Activated CD4-positive, alpha-beta memory T cell treated with anti-CD3 and anti-CD28 coated beads, Interleukin-2, amount 10 ng/mL, durations not matched to agents 7 days and 5 days (primary cell): ENCODE results near the gene ADRB1. TPM values are rescaled to one million over a fixed set of nuclear protein-coding genes. Genes with fewer than 3 reads are reported as not detected.

Source experiments
- CTCF ChIA-PET: fragments of 350-600 bp; sonication (Branson Sonifier 250); formaldehyde crosslinking; loops from one replicate; lab custom pipeline; 2021; ENCODE audit warnings: antibody characterized with exemption, inconsistent platforms; lab: Charles Lee
- POLR2A ChIA-PET: fragments of 350-600 bp; sonication (Branson Sonifier 250); formaldehyde crosslinking; loops from one replicate; lab custom pipeline; 2021; ENCODE audit warnings: antibody characterized with exemption; lab: Charles Lee
- DNase-seq: peaks from one replicate; pipeline ENCODE4 v3.0.0-alpha.2; 2020
- H3K27ac Mint-ChIP-seq: one replicate; pipeline ENCODE4 v1.8.0; 2021; ENCODE audit warnings: mild to moderate bottlenecking, mixed read lengths
- H3K27me3 Mint-ChIP-seq: one replicate; pipeline ENCODE4 v1.8.0; 2021; ENCODE audit warnings: mixed read lengths
- H3K36me3 Mint-ChIP-seq: one replicate; pipeline ENCODE4 v1.8.0; 2021; ENCODE audit warnings: low read depth, mixed read lengths
- H3K4me1 Mint-ChIP-seq: one replicate; pipeline ENCODE4 v1.8.0; 2021; ENCODE audit warnings: mixed read lengths
- H3K4me3 Mint-ChIP-seq: one replicate; pipeline ENCODE4 v1.8.0; 2021; ENCODE audit warnings: mild to moderate bottlenecking, mixed read lengths
- H3K9me3 Mint-ChIP-seq: one replicate; pipeline ENCODE4 v1.8.0; 2021; ENCODE audit warnings: mixed read lengths
- total RNA-seq, 2 experiments: library from RNA; stranded (reverse); gene quantifications; one replicate each; pipeline ENCODE4 v1.2.3, GENCODE V29; 2021

Gene ADRB1
- total RNA-seq, 2 experiments from 2014 or later: 0.20 TPM

- no peaks in the 10 kb centered on the region for H3K4me1 Mint-ChIP-seq
Observed at GRCh38 chr10:114087255-114087654, 43.6 kb downstream of the ADRB1 start.

GRCh38 chr10:114087655-114088054, 44.0 kb downstream of the ADRB1 start:
- POLR2A ChIA-PET: no interaction called here
- CTCF ChIA-PET: no interaction called here
- DNase-seq: no peak
- no peak overlapping the region for H3K27ac Mint-ChIP-seq
- no peaks in the 10 kb centered on the region for H3K4me1 Mint-ChIP-seq
- H3K4me3 Mint-ChIP-seq: no peak overlapping the region
- peaks cover 5% of the 10 kb centered on the region for H3K27me3 Mint-ChIP-seq
- no peaks in the 10 kb centered on the region for H3K9me3 Mint-ChIP-seq
- no peaks in the 10 kb centered on the region for H3K36me3 Mint-ChIP-seq

More at GRCh38 chr10:114087255-114087654, 43.6 kb downstream of the ADRB1 start:
- DNase-seq: no peak
- POLR2A ChIA-PET: no interaction called here
- H3K9me3 Mint-ChIP-seq: no peaks in the 10 kb centered on the region
- no peak overlapping the region for H3K27ac Mint-ChIP-seq
- peaks cover 5% of the 10 kb centered on the region for H3K27me3 Mint-ChIP-seq
- H3K36me3 Mint-ChIP-seq: no peaks in the 10 kb centered on the region
- CTCF ChIA-PET: no interaction called here
- no peak overlapping the region for H3K4me3 Mint-ChIP-seq

DNA sequence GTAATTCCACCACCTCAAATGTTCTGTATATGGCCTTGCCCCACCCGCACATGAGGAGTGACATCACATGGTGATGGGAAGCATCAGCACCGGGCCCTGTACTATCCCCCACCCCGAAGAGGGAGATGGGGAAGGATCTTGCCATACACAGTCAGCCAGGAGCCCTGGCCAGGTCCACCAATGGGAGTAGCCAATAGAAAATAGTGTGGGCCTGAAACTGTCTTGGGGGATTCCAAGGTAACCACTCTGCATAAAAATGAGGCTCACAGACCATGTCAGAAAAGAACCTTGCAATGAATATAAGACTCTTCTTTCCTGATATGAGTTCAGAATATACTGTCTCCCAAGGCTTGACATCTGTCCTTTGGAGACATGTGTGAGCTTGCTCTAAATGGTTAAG, 51.1 kb downstream of the ADRB1 start:
- CTCF ChIA-PET: interaction anchor here (0.6 kb wide), 1 partner anchor 72 kb away, joined by 4 read pairs; no protein-coding TSS in a partner anchor
- POLR2A ChIA-PET: interaction anchor here (0.9 kb wide), 1 partner anchor 82 kb away, joined by 3 read pairs; no protein-coding TSS in a partner anchor
- peaks cover 26% of the 10 kb centered on the region for H3K4me1 Mint-ChIP-seq
- no peaks in the 10 kb centered on the region for H3K9me3 Mint-ChIP-seq
- no peak overlapping the region for H3K27ac Mint-ChIP-seq
- H3K4me3 Mint-ChIP-seq: no peak overlapping the region
- H3K27me3 Mint-ChIP-seq: peaks cover 20% of the 10 kb centered on the region
- no peaks in the 10 kb centered on the region for H3K36me3 Mint-ChIP-seq
- no peak for DNase-seq

- peaks cover 27% of the 10 kb centered on the region for H3K27me3 Mint-ChIP-seq
- H3K4me1 Mint-ChIP-seq: peaks cover 35% of the 10 kb centered on the region
- DNase-seq: no peak
- H3K36me3 Mint-ChIP-seq: no peaks in the 10 kb centered on the region
- ChIA-PET POLR2A (interaction anchor here (0.9 to 1.1 kb wide), 2 partner anchors 24 to 82 kb away, joined by 3 read pairs; no protein-coding TSS in a partner anchor), CTCF (interaction anchor here (1.0 to 1.2 kb wide), 2 partner anchors 11 to 142 kb away, joined by 3 to 4 read pairs; no protein-coding TSS in a partner anchor)
- H3K4me3 Mint-ChIP-seq: no peak overlapping the region
- H3K9me3 Mint-ChIP-seq: no peaks in the 10 kb centered on the region
- no peak overlapping the region for H3K27ac Mint-ChIP-seq
Observed at GRCh38 chr10:114095559-114096337, 52.1 kb downstream of the ADRB1 start.

Other genes with a start within 250 kb of the ADRB1 start
- gene DCLRE1A, start 189.8 kb upstream of the ADRB1 start, total RNA-seq: 10 to 100 TPM; 17.8 to 18.2 TPM
- gene NHLRC2, start 189.2 kb upstream of the ADRB1 start, total RNA-seq: 10 to 100 TPM; 29.5 to 29.9 TPM
- gene CCDC186, start 130.3 kb downstream of the ADRB1 start, total RNA-seq: 10 to 100 TPM; 20.0 to 22.2 TPM
- gene TDRD1, start 135.5 kb downstream of the ADRB1 start, total RNA-seq: under 1 TPM; 0.35 to 0.40 TPM
- gene VWA2, start 195.4 kb downstream of the ADRB1 start, total RNA-seq: not detected